ENCODE results near the gene GNPDA1.

GRCh38 chr5:142003266-142003800 lies 9.5 kb downstream of the GNPDA1 start:
- no peak for TF ChIP-seq CTCF (conservative IDR thresholded peaks at IDR 0.05; ENCODE audit: low read depth, low read length)
- no peak for TF ChIP-seq POLR2A (IDR thresholded peaks at IDR 0.05; ENCODE audit: low read depth, low read length)
- TF ChIP-seq ELK1 (IDR thresholded peaks at IDR 0.05; ENCODE audit: borderline replicate concordance, low read depth, low read length) = no peak
- TF ChIP-seq SMC3 (IDR thresholded peaks at IDR 0.05; ENCODE audit: low read depth, low read length) = no peak
- TF ChIP-seq MXI1 (IDR thresholded peaks at IDR 0.05; ENCODE audit: borderline replicate concordance, low read depth, low read length) = no peak
- no peak for TF ChIP-seq RFX5 (IDR thresholded peaks at IDR 0.05; ENCODE audit: low read depth, low read length)
- TF ChIP-seq FOS (IDR thresholded peaks at IDR 0.05; ENCODE audit: low read depth, low read length) = no peak
- TF ChIP-seq CEBPB (IDR thresholded peaks at IDR 0.05; ENCODE audit: low read depth, low read length) = no peak
- TF ChIP-seq USF2 (IDR thresholded peaks at IDR 0.05; ENCODE audit: low read depth, low read length) = no peak
